NCI-H2227 treated with DMSO at 0.1 percent for 48 hours (cell line): ENCODE measurements around the gene HOXB9.

Experiments used
- DNase-seq: peaks from one replicate; lab custom pipeline; 2025; lab: John Stamatoyannopoulos, UW

Gene HOXB9

GRCh38 chr17:48610282-48611211, 15.6 kb downstream of the HOXB9 start, which contains the start of gene HOXB7:
HOXB7 (minus strand) TSS chr17:48611017; CDS start chr17:48610918, 99 bp downstream.
- DNase-seq = peak; percentile 50

GRCh38 chr17:48609759-48610281, 16.3 kb downstream of the HOXB9 start:
- no peak for DNase-seq

GRCh38 chr17:48609033-48609432, 17.1 kb downstream of the HOXB9 start:
- no peak for DNase-seq

GRCh38 chr17:48608494-48608834, 17.7 kb downstream of the HOXB9 start:
- DNase-seq = no peak

GRCh38 chr17:48606892-48607614, 19.1 kb downstream of the HOXB9 start:
- DNase-seq = no peak

- no peak for DNase-seq
Measured at GRCh38 chr17:48605991-48606891, 19.9 kb downstream of the HOXB9 start.

- DNase-seq = no peak
Measured at GRCh38 chr17:48605409-48605919, 20.7 kb downstream of the HOXB9 start.

- DNase-seq = no peak
Measured at GRCh38 chr17:48604770-48605329, 21.3 kb downstream of the HOXB9 start, which contains the start of gene HOXB6. HOXB6 (minus strand) TSS chr17:48604986; CDS start chr17:48598150, 6,836 bp downstream.

GRCh38 chr17:48603959-48604769, 22.0 kb downstream of the HOXB9 start:
- no peak for DNase-seq

GRCh38 chr17:48601539-48602425, 24.4 kb downstream of the HOXB9 start:
- no peak for DNase-seq

- DNase-seq = no peak
Measured at GRCh38 chr17:48601207-48601538, 25.0 kb downstream of the HOXB9 start.

- no peak for DNase-seq
Measured at GRCh38 chr17:48600244-48601098, 25.7 kb downstream of the HOXB9 start.

- DNase-seq = no peak
Measured at GRCh38 chr17:48599354-48599753, 26.8 kb downstream of the HOXB9 start.

GRCh38 chr17:48598736-48599135, 27.4 kb downstream of the HOXB9 start:
- no peak for DNase-seq

GRCh38 chr17:48597778-48598631, 28.2 kb downstream of the HOXB9 start:
- no peak for DNase-seq

- no peak for DNase-seq
Measured at GRCh38 chr17:48597528-48597777, 28.7 kb downstream of the HOXB9 start.

GRCh38 chr17:48596735-48597527, 29.2 kb downstream of the HOXB9 start:
- no peak for DNase-seq
